ENCODE results near the gene GRB2. TPM values are rescaled to one million over a fixed set of nuclear protein-coding genes. Genes with fewer than 3 reads are reported as not detected.
A peak's percentile ranks its signal among the peaks of the same experiment; 100 is the strongest.

Gene GRB2
- total RNA-seq, 2 experiments from 2014 or later, result 166 to 178 TPM

GRCh38 chr17:75316253-75316652 is 89.2 kb downstream of the GRB2 start:
- no peak for DNase-seq
- H3K9me3 Mint-ChIP-seq (ENCODE audit: insufficient read depth), result no peaks in the 10 kb centered on the region
- H3K36me3 Mint-ChIP-seq (ENCODE audit: low read depth), result peaks cover 26% of the 10 kb centered on the region
- peak; percentile 12 for ATAC-seq
- no peaks in the 10 kb centered on the region for H3K27me3 Mint-ChIP-seq (ENCODE audit: low read depth)
- CTCF ChIA-PET, result interaction anchor here (1.1 to 2.3 kb wide), 5 partner anchors 27 to 107 kb away, joined by 3 to 9 read pairs (median 4); partner anchors contain the start of genes MIF4GD and SLC25A19
- H3K27ac Mint-ChIP-seq, result peak overlapping the region; percentile 61
- H3K4me1 Mint-ChIP-seq (ENCODE audit: low read depth), result peaks cover 30% of the 10 kb centered on the region
- H3K4me3 Mint-ChIP-seq, result no peak overlapping the region
- POLR2A ChIA-PET, result interaction anchor here (0.9 to 1.1 kb wide), 2 partner anchors 8 to 97 kb away, joined by 3 read pairs; no protein-coding TSS in a partner anchor

GRCh38 chr17:75315541-75316243 is 89.8 kb downstream of the GRB2 start:
- Mint-ChIP-seq H3K27ac (peak overlapping the region; percentile 61), H3K9me3 (ENCODE audit: insufficient read depth) (no peaks in the 10 kb centered on the region), H3K36me3 (ENCODE audit: low read depth) (peaks cover 22% of the 10 kb centered on the region), H3K27me3 (ENCODE audit: low read depth) (no peaks in the 10 kb centered on the region), H3K4me3 (no peak overlapping the region), H3K4me1 (ENCODE audit: low read depth) (peaks cover 30% of the 10 kb centered on the region)
- DNase-seq, result no peak
- POLR2A ChIA-PET, result interaction anchor here (0.9 to 1.1 kb wide), 2 partner anchors 8 to 97 kb away, joined by 3 read pairs; no protein-coding TSS in a partner anchor
- CTCF ChIA-PET, result interaction anchor here (1.1 to 2.3 kb wide), 4 partner anchors 26 to 108 kb away, joined by 3 to 9 read pairs (median 6); partner anchors contain the start of genes MIF4GD and SLC25A19
- peak; percentile 9 for ATAC-seq

- POLR2A ChIA-PET, result no interaction called here
- ATAC-seq, result no peak
- no peak overlapping the region for H3K4me3 Mint-ChIP-seq
- peaks cover 12% of the 10 kb centered on the region for H3K36me3 Mint-ChIP-seq (ENCODE audit: low read depth)
- CTCF ChIA-PET, result interaction anchor here (1.1 to 1.3 kb wide), 2 partner anchors 7 to 9 kb away, joined by 3 to 5 read pairs; no protein-coding TSS in a partner anchor
- no peaks in the 10 kb centered on the region for H3K27me3 Mint-ChIP-seq (ENCODE audit: low read depth)
- H3K4me1 Mint-ChIP-seq (ENCODE audit: low read depth), result peaks cover 30% of the 10 kb centered on the region
- DNase-seq, result no peak
- H3K27ac Mint-ChIP-seq, result peak overlapping the region; percentile 1
- H3K9me3 Mint-ChIP-seq (ENCODE audit: insufficient read depth), result no peaks in the 10 kb centered on the region
These were observed 91.4 kb downstream of the GRB2 start for GRCh38 chr17:75313941-75314551.

- no peaks in the 10 kb centered on the region for H3K9me3 Mint-ChIP-seq (ENCODE audit: insufficient read depth)
- H3K36me3 Mint-ChIP-seq (ENCODE audit: low read depth), result no peaks in the 10 kb centered on the region
- H3K27me3 Mint-ChIP-seq (ENCODE audit: low read depth), result no peaks in the 10 kb centered on the region
- ATAC-seq (no peak), DNase-seq (no peak)
- H3K4me3 Mint-ChIP-seq, result no peak overlapping the region
- ChIA-PET CTCF (interaction anchor here (2.1 to 3.2 kb wide), 2 partner anchors 13 to 103 kb away, joined by 6 to 13 read pairs; no protein-coding TSS in a partner anchor), POLR2A (interaction anchor here (1.2 kb wide), 1 partner anchor 7 kb away, joined by 3 read pairs; no protein-coding TSS in a partner anchor)
- no peak overlapping the region for H3K27ac Mint-ChIP-seq
- H3K4me1 Mint-ChIP-seq (ENCODE audit: low read depth), result peaks cover 9% of the 10 kb centered on the region
These were observed 96.5 kb downstream of the GRB2 start for GRCh38 chr17:75308732-75309629.

- Mint-ChIP-seq H3K4me3 (no peak overlapping the region), H3K27ac (peak overlapping the region; percentile 7), H3K9me3 (ENCODE audit: insufficient read depth) (no peaks in the 10 kb centered on the region), H3K4me1 (ENCODE audit: low read depth) (peaks cover 7% of the 10 kb centered on the region), H3K36me3 (ENCODE audit: low read depth) (no peaks in the 10 kb centered on the region), H3K27me3 (ENCODE audit: low read depth) (no peaks in the 10 kb centered on the region)
- ChIA-PET CTCF (interaction anchor here (2.1 to 3.2 kb wide), 2 partner anchors 14 to 104 kb away, joined by 6 to 13 read pairs; no protein-coding TSS in a partner anchor), POLR2A (interaction anchor here (1.2 kb wide), 1 partner anchor 8 kb away, joined by 3 read pairs; no protein-coding TSS in a partner anchor)
- no peak for DNase-seq
- ATAC-seq, result no peak
These were observed 97.3 kb downstream of the GRB2 start for GRCh38 chr17:75307957-75308731.

- DNase-seq (no peak), ATAC-seq (no peak)
- Mint-ChIP-seq H3K9me3 (ENCODE audit: insufficient read depth) (no peaks in the 10 kb centered on the region), H3K4me3 (no peak overlapping the region), H3K27ac (no peak overlapping the region), H3K4me1 (ENCODE audit: low read depth) (peaks cover 11% of the 10 kb centered on the region), H3K36me3 (ENCODE audit: low read depth) (no peaks in the 10 kb centered on the region), H3K27me3 (ENCODE audit: low read depth) (no peaks in the 10 kb centered on the region)
- POLR2A ChIA-PET, result interaction anchor here (0.6 to 1.0 kb wide), 2 partner anchors 10 to 12 kb away, joined by 4 read pairs; partner anchors contain the start of gene SLC25A19
- CTCF ChIA-PET, result no interaction called here
These were observed 103.8 kb downstream of the GRB2 start for GRCh38 chr17:75301502-75302206.

- no peak overlapping the region for H3K4me3 Mint-ChIP-seq
- ChIA-PET POLR2A (interaction anchor here (1.0 kb wide), 1 partner anchor 12 kb away, joined by 4 read pairs; the partner anchor contains the start of gene SLC25A19), CTCF (no interaction called here)
- DNase-seq (no peak), ATAC-seq (no peak)
- no peaks in the 10 kb centered on the region for H3K27me3 Mint-ChIP-seq (ENCODE audit: low read depth)
- H3K36me3 Mint-ChIP-seq (ENCODE audit: low read depth), result no peaks in the 10 kb centered on the region
- H3K9me3 Mint-ChIP-seq (ENCODE audit: insufficient read depth), result no peaks in the 10 kb centered on the region
- H3K27ac Mint-ChIP-seq, result no peak overlapping the region
- H3K4me1 Mint-ChIP-seq (ENCODE audit: low read depth), result peaks cover 13% of the 10 kb centered on the region
These were observed 104.4 kb downstream of the GRB2 start for GRCh38 chr17:75301049-75301448.

GRCh38 chr17:75300280-75300679 is 105.2 kb downstream of the GRB2 start:
- CTCF ChIA-PET, result no interaction called here
- H3K36me3 Mint-ChIP-seq (ENCODE audit: low read depth), result no peaks in the 10 kb centered on the region
- no peaks in the 10 kb centered on the region for H3K27me3 Mint-ChIP-seq (ENCODE audit: low read depth)
- POLR2A ChIA-PET, result interaction anchor here (1.0 kb wide), 1 partner anchor 11 kb away, joined by 5 read pairs; the partner anchor contains the start of gene SLC25A19
- DNase-seq (no peak), ATAC-seq (no peak)
- no peak overlapping the region for H3K4me3 Mint-ChIP-seq
- peaks cover 21% of the 10 kb centered on the region for H3K4me1 Mint-ChIP-seq (ENCODE audit: low read depth)
- no peaks in the 10 kb centered on the region for H3K9me3 Mint-ChIP-seq (ENCODE audit: insufficient read depth)
- no peak overlapping the region for H3K27ac Mint-ChIP-seq

- H3K4me1 Mint-ChIP-seq (ENCODE audit: low read depth), result peaks cover 26% of the 10 kb centered on the region
- DNase-seq, result no peak
- H3K27ac Mint-ChIP-seq, result peak overlapping the region; percentile 81
- CTCF ChIA-PET, result interaction anchor here (0.8 to 2.9 kb wide), 6 partner anchors 23 to 117 kb away, joined by 3 to 15 read pairs (median 6); partner anchors contain the start of gene MIF4GD
- H3K27me3 Mint-ChIP-seq (ENCODE audit: low read depth), result no peaks in the 10 kb centered on the region
- H3K36me3 Mint-ChIP-seq (ENCODE audit: low read depth), result peaks cover 2% of the 10 kb centered on the region
- ATAC-seq, result no peak
- no peak overlapping the region for H3K4me3 Mint-ChIP-seq
- POLR2A ChIA-PET, result interaction anchor here (1.0 to 1.9 kb wide), 3 partner anchors 34 to 221 kb away, joined by 4 to 6 read pairs (median 5); partner anchors contain the start of genes GGA3, GRB2, MRPS7 and TSEN54
- no peaks in the 10 kb centered on the region for H3K9me3 Mint-ChIP-seq (ENCODE audit: insufficient read depth)
These were observed 110.0 kb downstream of the GRB2 start for GRCh38 chr17:75295201-75296158.
